Posterior vena cava (tissue), 2 donors: ENCODE data around the gene SDHA. TPM values are rescaled to one million over a fixed set of nuclear protein-coding genes. Genes with fewer than 3 reads are reported as not detected.
A peak's percentile ranks its signal among the peaks of the same experiment; 100 is the strongest.
"Not testable (repeated sequence)": the region's sequence is repeated elsewhere in the genome, so short reads cannot be mapped to it uniquely, and the experiment has no call there.

Experiments
- DNase-seq: peaks from one replicate; pipeline ENCODE4 v3.0.0-alpha.2; 2020; ENCODE audit warnings: low spot score
- intact Hi-C, 2 donors: fragments of 100-400 bp; cut with DNase I; formaldehyde crosslinking; loops; one replicate each; pipeline versions ENCODE4 v1.14.1 to v1.14.2; 2022 to 2023
- total RNA-seq, 2 donors: library from RNA; stranded (reverse); fragmentation: NEBNext Ultra II Directional; extraction: Animal tissue kit (Norgen Biotek cat#: 25700); gene quantifications; one replicate each; pipeline ENCODE4 v1.2.1, GENCODE V29; 2021
- donor health status: DM: yes; HTN: yes; CAD: no.
- donor health status: DM: yes; HTN: yes; CAD: no.

Gene SDHA
- total RNA-seq, 2 donors from 2014 or later: 75.2 to 80.7 TPM

GRCh38 chr5:274346-274745, 56.2 kb downstream of the SDHA start:
- DNase-seq, intact Hi-C loops: not testable (repeated sequence)

- intact Hi-C loops: no loop called here
- no peak for DNase-seq
Measured at GRCh38 chr5:278646-279045, 60.5 kb downstream of the SDHA start.

- intact Hi-C loops, DNase-seq: not testable (repeated sequence)
Measured at GRCh38 chr5:279051-279665, 61.0 kb downstream of the SDHA start.

GRCh38 chr5:285991-286557, 68.0 kb downstream of the SDHA start:
- DNase-seq: no peak
- intact Hi-C loops: no loop called here

- intact Hi-C loops, DNase-seq: not testable (repeated sequence)
Measured at GRCh38 chr5:290200-290599, 72.1 kb downstream of the SDHA start.

GRCh38 chr5:291345-291744, 73.2 kb downstream of the SDHA start:
- intact Hi-C loops: not testable (repeated sequence)

GRCh38 chr5:294788-295187, 76.7 kb downstream of the SDHA start:
- intact Hi-C loops, DNase-seq: not testable (repeated sequence)

More at GRCh38 chr5:291345-291744, 73.2 kb downstream of the SDHA start:
- not testable (repeated sequence) for DNase-seq

- intact Hi-C loops, DNase-seq: not testable (repeated sequence)
Measured at GRCh38 chr5:296207-296606, 78.1 kb downstream of the SDHA start.

GRCh38 chr5:296954-297353, 78.8 kb downstream of the SDHA start:
- intact Hi-C loops, DNase-seq: not testable (repeated sequence)

- intact Hi-C loops: not testable (repeated sequence)
Measured at GRCh38 chr5:297448-297847, 79.3 kb downstream of the SDHA start.

GRCh38 chr5:297991-298736, 80.0 kb downstream of the SDHA start:
- intact Hi-C loops: not testable (repeated sequence)

More at GRCh38 chr5:297448-297847, 79.3 kb downstream of the SDHA start:
- DNase-seq: not testable (repeated sequence)

GRCh38 chr5:298737-299125, 80.6 kb downstream of the SDHA start:
- DNase-seq: no peak
- intact Hi-C loops: no loop called here

More at GRCh38 chr5:297991-298736, 80.0 kb downstream of the SDHA start:
- DNase-seq: not testable (repeated sequence)

- intact Hi-C loops, DNase-seq: not testable (repeated sequence)
Measured at GRCh38 chr5:299921-300320, 81.8 kb downstream of the SDHA start.

GRCh38 chr5:300691-301435, 82.7 kb downstream of the SDHA start:
- peak; percentile 47 for DNase-seq
- intact Hi-C loops: not testable (repeated sequence)

GRCh38 chr5:302416-302815, 84.3 kb downstream of the SDHA start:
- DNase-seq, intact Hi-C loops: not testable (repeated sequence)

- DNase-seq: no peak
- intact Hi-C loops: no loop called here
Measured at GRCh38 chr5:302966-303365, 84.8 kb downstream of the SDHA start.

- intact Hi-C loops, DNase-seq: not testable (repeated sequence)
Measured at GRCh38 chr5:303741-304140, 85.6 kb downstream of the SDHA start.

- no peak for DNase-seq
- intact Hi-C loops: no loop called here
Measured at GRCh38 chr5:305050-305449, 86.9 kb downstream of the SDHA start.

- intact Hi-C loops: no loop called here
- DNase-seq: no peak
Measured at GRCh38 chr5:305459-305858, 87.3 kb downstream of the SDHA start.
